ENCODE results near the gene MAPK11.

Gene MAPK11

DNA sequence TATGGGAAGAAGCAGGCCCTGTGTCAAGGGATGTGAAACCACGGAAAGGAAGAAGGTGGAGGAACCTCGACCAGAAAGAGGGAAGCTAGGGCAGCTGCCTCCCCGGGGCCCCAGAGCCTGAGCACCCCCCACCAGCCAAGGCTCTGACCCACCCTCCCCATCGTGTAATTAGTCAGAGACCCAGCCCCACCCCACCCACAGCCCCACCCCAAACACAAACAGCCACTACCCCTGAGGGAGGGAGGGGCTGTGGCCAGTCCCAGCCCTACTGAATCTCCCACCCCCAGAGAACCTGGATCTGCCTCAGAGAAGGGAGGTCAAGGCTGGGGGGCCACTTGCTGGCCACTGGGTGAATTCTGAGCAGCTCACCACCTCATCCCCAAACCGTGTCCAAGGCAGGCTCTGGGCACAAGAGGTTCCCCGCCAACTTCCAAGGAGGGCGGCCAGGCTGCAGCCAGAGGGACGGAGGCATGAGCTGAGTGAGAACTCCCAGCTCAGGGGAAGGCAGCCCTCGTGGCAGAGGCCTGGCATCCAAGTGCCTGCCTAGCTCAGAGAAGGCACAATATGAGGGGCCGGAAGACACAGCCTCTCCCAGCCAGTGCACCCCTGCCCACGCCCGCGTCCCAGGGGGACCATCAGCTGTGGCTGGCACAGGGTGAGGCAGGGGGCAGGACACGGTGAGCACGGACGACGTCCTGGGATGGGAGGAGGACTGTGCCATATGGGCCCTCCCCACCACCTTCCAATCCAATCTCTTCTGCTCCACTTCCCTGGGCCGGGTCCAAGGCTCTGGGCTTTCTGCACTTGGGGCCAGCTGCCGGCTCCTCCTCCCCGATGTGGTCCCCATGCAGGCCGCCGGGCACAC, 34.6 kb upstream of the MAPK11 start:
- no peak for DNase-seq
- no peak for TF ChIP-seq POLR2A (IDR thresholded peaks at IDR 0.05; ENCODE audit: low read length)
- TF ChIP-seq GATA1 (IDR thresholded peaks at IDR 0.05; ENCODE audit: low read depth, low read length), result no peak

DNA sequence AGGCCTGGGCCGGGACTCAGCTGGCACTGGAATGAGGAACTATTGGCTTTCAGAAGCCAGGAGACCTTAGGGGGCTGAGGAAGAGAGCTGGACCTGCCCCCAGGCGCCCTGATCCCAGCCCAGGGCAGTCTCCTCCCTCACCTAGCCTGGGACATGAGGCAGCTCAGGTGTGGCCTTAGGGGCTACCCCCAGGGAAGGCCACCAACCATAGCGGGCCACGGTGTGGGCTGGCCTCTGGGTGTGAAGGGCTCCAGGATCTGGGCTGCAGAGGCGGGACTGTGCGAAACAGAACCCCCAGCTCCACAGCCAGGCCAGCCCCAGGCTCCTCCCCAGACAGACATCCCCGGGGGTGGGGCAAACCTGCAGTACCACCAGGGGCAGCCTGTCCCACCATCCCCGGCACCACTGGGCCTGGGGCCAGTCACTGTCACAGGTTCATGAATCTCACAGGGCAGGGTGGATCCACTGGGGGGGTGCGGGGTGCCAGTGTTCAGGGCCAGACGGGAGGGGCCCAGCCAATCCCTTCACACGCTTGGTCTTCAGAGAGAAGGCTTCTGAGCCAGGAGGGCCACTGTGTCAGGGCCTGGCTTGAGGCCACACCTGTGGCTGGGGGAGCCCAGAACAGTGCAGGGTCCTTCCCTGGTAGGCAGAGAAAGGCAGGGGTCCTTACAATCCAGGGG, 33.8 kb upstream of the MAPK11 start:
- no peak for DNase-seq
- TF ChIP-seq POLR2A (IDR thresholded peaks at IDR 0.05; ENCODE audit: low read length) (no peak), GATA1 (IDR thresholded peaks at IDR 0.05; ENCODE audit: low read depth, low read length) (no peak)

DNA sequence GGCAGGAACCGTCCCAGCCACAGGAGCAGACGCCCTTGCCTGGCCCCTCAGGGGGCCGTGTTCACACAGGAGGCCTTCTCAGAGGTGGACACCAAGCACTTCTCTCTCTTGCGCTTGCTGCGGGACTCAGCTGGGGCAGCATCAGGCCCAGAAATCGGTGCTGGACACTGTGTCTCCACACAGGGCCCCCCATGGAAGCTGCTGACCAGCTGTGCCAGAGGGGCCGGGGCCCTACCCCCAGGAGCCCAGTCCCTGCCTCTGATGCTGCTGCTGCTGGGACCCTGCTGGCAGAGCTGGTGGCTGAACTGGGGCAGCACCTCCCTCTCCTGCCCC, 33.3 kb upstream of the MAPK11 start:
- DNase-seq, result no peak
- no peak for TF ChIP-seq POLR2A (IDR thresholded peaks at IDR 0.05; ENCODE audit: low read length)
- TF ChIP-seq GATA1 (IDR thresholded peaks at IDR 0.05; ENCODE audit: low read depth, low read length), result no peak

DNA sequence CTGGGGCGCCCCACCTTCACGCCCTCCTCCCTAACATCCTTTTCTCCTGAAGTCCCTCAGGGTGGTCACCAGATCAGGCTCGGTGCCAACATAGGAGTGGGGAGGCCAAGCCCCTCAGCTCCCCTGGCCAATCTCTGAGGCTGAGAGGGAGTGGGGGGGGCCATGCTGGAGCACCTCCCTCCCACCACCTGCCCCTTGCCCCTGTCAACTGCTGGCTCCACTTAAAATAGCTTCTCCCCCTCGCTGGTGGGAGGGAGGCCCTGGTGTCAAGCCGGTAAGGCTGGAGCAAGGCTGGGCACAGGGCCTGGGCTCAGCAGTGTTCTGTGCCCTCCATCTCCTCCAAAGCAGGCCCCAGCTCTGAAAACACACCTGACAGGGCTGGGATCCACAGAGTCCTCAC, 32.4 kb upstream of the MAPK11 start:
- DNase-seq, result no peak
- TF ChIP-seq POLR2A (IDR thresholded peaks at IDR 0.05; ENCODE audit: low read length) (no peak), GATA1 (IDR thresholded peaks at IDR 0.05; ENCODE audit: low read depth, low read length) (no peak)

DNA sequence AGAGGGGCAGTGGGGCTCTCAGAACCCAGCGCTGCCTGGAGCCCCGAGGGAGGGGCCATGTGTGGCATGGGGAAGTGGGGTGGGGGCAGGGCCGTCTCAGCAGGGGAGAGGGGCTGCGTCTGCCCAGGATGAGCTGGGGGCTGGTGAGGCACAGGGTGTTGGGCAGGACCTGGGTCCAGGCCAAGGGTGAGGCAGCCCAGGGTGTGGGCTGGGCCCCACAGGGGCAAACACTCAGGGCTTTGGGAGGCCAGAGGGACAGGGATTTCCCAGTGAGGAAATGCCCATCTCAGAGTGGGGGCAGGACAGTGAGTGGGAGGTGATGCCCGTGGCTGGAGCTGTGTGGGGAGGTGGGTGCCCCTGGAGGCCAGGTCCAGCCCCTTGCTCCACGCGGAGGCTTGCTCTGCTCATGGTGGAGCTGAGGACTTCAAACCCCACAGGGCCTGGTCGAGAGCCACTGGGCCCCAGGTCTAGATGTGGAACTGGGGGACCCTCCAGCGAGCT, 31.9 kb upstream of the MAPK11 start:
- no peak for TF ChIP-seq POLR2A (IDR thresholded peaks at IDR 0.05; ENCODE audit: low read length)

DNA sequence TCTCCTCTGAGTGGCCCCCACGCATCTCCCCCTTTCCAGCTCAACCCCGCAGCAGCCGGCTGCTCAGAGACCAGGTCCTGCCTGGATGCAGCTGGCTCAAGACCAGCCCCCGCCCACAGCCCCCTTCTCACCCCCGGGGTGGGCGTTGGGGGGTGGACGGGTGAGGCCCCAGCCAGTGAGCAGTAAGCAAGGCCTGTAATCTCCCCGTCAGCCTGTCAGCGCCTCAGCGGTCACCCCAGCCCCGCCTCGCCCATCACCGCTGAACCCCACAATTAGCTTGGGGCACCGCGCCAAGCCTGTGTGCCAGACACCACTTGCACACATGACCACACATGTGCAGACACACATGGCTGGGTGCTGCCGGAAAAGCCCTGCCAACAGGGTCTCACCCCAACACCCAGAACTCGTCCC, 31.4 kb upstream of the MAPK11 start:
- no peak for DNase-seq
- no peak for TF ChIP-seq POLR2A (IDR thresholded peaks at IDR 0.05; ENCODE audit: low read length)
- TF ChIP-seq GATA1 (IDR thresholded peaks at IDR 0.05; ENCODE audit: low read depth, low read length), result no peak

More for the DNA sequence above, 31.9 kb upstream of the MAPK11 start:
- DNase-seq, result no peak

DNA sequence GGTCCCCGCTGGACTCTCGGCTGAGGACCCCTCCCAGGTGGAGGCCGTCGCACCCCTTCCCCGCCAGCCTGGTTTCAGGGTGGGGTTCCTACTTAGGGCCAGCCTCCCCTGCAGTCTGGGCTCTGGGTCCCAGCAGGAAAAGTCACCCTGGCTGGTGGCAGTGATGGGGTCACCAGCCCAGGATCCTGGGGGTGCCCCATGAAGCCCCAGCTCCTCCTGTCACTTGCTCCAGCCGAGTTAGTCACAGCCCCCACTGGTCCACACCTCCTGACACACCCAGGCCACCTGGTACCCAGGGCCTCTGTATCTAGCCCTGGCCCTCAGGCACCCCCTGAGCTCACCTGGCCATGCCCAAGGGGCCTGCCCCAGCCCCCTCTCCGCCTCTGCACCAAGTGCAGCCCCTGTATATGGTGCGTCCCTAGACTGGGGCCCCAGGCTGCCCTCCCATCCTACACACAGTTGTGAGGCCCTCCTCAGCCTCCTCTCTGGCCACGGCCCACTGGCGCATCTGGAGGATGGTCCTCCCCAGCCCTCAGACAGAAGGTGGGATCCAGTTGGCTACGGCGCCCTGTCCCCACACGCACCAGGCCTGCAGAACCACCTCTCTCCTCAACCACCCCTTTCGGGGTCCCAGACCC, 30.6 kb upstream of the MAPK11 start:
- DNase-seq, result no peak
- no peak for TF ChIP-seq GATA1 (IDR thresholded peaks at IDR 0.05; ENCODE audit: low read depth, low read length)
- TF ChIP-seq POLR2A (IDR thresholded peaks at IDR 0.05; ENCODE audit: low read length), result no peak

DNA sequence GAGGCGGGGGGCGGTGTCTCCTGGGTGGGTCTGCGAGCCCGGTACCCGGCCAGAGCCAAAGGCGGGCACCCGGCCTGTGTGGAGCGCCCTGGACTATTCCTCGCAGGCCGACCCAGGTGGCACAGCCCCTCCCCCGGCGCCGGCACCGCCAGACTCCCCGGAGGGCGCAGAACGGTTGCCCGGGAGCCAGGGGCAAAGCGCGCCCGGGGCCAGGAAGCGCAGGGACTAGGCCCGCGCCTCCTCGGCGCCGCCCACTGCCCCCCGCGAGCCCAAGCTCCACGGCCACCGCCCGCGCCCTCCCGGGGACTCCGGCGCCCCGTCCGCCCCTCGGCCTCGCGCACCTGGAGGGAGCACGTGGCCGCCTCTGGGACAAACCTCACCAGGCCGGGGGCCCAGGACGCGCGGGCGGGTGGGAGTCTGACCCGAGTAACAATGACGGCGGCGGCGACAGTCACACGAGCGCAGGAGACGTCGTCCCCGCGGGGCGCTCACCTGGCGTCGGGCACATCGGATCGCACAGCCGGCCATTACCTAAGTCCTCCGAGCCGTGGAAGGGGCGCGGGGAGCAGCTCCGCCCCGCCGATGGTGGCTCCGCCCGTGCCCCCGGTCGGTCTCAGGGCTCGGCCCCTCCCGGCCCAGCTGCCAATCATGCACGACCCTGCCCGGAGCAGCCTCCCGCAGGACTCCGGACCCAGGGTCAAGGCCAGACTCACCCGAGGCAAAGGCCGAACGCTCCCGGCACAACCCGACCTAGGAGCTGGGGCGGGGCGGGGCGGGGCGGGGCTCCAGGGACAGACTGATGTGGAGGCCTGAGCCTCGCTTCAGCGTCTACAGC, 29.8 kb upstream of the MAPK11 start:
- DNase-seq, result no peak
- TF ChIP-seq POLR2A (IDR thresholded peaks at IDR 0.05; ENCODE audit: low read length) (no peak), GATA1 (IDR thresholded peaks at IDR 0.05; ENCODE audit: low read depth, low read length) (no peak)

DNA sequence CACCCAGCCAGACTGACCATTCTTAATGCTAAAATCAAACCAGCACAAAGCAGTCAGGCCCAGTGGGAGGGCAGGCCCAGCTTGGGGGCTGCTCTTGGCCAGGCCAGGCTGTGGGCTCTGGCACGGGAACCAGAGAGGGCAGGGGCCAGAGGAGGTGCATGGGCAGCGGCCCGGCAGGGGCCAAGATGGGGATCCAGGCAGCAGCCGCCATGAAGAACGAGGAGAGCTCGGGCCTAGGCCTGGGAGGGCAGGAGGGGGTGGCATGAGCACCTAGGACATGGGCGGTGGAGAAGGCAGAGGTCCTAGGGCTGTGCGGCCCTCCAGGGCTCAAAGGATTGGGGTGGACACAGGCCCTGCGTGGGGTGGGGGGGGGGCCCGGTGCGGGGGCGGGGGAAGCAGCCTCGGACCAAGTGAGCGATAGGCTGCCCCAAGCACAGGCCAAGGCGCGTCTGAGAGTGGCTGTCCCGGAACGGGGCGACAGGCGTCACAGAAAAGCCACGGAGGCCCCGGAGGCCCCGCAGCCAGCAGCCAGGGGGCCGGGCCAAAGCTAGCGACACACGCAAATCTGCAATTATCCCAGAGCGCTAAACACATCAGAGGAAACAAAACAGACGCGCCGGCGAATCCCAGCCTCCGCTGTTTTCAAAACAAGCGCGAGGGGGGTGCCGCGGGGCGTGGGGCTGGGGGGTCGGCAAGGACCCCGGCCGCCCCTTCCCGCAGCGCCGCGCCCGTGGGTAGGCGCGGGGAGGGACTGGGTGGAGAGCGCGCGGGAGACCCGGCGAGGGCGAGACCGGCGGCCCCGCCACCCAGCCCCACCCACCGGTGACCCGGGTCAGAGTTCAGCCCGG, 29.0 kb upstream of the MAPK11 start:
- no peak for DNase-seq
- TF ChIP-seq POLR2A (IDR thresholded peaks at IDR 0.05; ENCODE audit: low read length) (no peak), GATA1 (IDR thresholded peaks at IDR 0.05; ENCODE audit: low read depth, low read length) (no peak)

DNA sequence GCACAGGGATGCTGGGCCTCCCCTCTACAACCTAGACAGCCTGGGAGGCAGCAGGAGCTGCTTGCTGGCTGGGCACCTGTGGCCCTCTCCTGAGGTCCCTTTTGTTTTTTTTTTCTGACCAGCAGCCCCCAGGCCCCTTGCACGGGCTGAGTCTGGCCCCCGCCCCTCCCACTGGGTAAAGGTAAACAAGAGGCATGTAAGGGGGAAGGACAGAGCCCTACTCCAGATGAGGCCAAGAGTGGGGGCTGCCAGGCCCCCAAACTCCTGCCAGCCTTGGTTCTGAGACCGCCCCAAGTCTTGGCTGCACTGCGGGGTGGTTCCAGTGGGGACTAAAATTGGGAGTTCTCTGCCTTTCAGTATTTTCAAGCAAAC, 28.1 kb upstream of the MAPK11 start:
- no peak for DNase-seq
- TF ChIP-seq GATA1 (IDR thresholded peaks at IDR 0.05; ENCODE audit: low read depth, low read length), result no peak
- TF ChIP-seq POLR2A (IDR thresholded peaks at IDR 0.05; ENCODE audit: low read length), result no peak

DNA sequence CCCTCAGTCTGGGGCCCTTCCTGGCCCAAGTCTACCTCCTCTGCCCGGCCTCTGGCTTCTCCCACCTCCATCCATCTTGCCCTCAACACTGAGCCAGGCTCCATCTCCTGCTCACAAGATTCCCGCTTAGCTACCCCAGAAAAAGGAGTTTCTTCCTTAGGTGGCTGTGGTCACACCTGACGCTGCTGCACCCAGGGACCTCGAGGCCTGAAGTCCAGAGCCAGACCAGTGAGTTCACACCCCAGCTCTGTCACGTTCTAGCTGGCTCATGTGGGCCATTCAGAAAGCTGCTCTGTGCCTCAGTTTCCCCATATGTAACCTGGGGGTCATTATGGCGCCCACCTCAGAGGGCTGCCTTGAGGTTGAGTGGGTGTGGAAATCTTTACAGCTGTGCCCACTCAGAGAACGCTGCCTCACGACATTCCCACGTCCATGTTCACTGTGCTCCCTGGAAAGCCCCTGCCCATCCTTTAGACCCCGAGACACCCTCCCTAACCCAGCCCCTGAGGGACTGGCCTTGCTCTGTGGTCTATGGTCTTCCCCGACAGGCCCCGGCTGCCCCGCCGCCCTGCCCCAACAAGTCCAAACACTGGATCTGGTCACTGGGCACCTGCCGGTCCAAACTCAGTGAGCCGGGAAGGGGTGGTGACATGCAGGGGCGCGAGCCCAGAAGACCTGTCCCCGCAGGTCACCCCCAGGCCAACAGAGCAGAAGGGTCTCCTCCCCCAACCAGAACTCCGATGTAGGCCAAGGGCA, 27.5 kb upstream of the MAPK11 start:
- DNase-seq, result no peak
- no peak for TF ChIP-seq POLR2A (IDR thresholded peaks at IDR 0.05; ENCODE audit: low read length)
- TF ChIP-seq GATA1 (IDR thresholded peaks at IDR 0.05; ENCODE audit: low read depth, low read length), result no peak
